ENCODE measurements around the gene OR51B5.
"Not testable (repeated sequence)": the region's sequence is repeated elsewhere in the genome, so short reads cannot be mapped to it uniquely, and the experiment has no call there.

The OR51B5 gene

GRCh38 chr11:5335170-5335569 lies 8.2 kb downstream of the OR51B5 start:
- no peak for DNase-seq

- no peak for DNase-seq
These were observed 19.1 kb downstream of the OR51B5 start, which contains the start of gene OR51B2 for GRCh38 chr11:5324197-5324596. TSS of gene OR51B2 (minus strand) at chr11:5324297. CDS start at chr11:5324297, 0 bp downstream.

GRCh38 chr11:5317292-5317691 lies 26.0 kb downstream of the OR51B5 start:
- no peak for DNase-seq

- DNase-seq, result not testable (repeated sequence)
These were observed 29.8 kb downstream of the OR51B5 start for GRCh38 chr11:5313326-5314023.

GRCh38 chr11:5310423-5310822 lies 32.9 kb downstream of the OR51B5 start:
- no peak for DNase-seq

- DNase-seq, result no peak
These were observed 35.9 kb downstream of the OR51B5 start for GRCh38 chr11:5307256-5308019.

GRCh38 chr11:5304046-5304445 lies 39.3 kb downstream of the OR51B5 start:
- DNase-seq, result no peak

GRCh38 chr11:5303626-5304025 lies 39.7 kb downstream of the OR51B5 start:
- no peak for DNase-seq

- DNase-seq, result no peak
These were observed 41.5 kb downstream of the OR51B5 start, which contains the start of gene OR51B4 for GRCh38 chr11:5301846-5302245. TSS of gene OR51B4 (minus strand) at chr11:5301946. CDS start at chr11:5301946, 0 bp downstream.

- DNase-seq, result no peak
These were observed 43.1 kb downstream of the OR51B5 start for GRCh38 chr11:5300251-5300650.

- DNase-seq, result no peak
These were observed 44.9 kb downstream of the OR51B5 start for GRCh38 chr11:5298451-5298850.

- no peak for DNase-seq
These were observed 45.5 kb downstream of the OR51B5 start for GRCh38 chr11:5297721-5298323.

- DNase-seq, result not testable (repeated sequence)
These were observed 48.9 kb downstream of the OR51B5 start for GRCh38 chr11:5294342-5294995.

GRCh38 chr11:5293028-5293427 lies 50.3 kb downstream of the OR51B5 start:
- no peak for DNase-seq

Measured in nucleus accumbens (tissue), 56 donors.